SK-N-SH treated with all-trans-retinoic acid at 6 μM for 48 hours (cell line): ENCODE results near the gene CPA4.

Experiments
- ATAC-seq: fragments of 200-7000 bp; cut with Tn5 transposase; 3 replicates; pipeline ENCODE4 v1.9.1; 2020; ENCODE audit warnings: mild to moderate bottlenecking, moderate library complexity
- BACH2 ChIP-seq: fragments of 250-450 bp; sonication (Bioruptor Pico); IDR thresholded peaks from 2 replicates; pipeline ENCODE4 v1.9.0; 2021; ENCODE audit warnings: mild to moderate bottlenecking, borderline replicate concordance
- CSDC2 ChIP-seq: fragments of 250-450 bp; sonication (Bioruptor Pico); IDR thresholded peaks from 2 replicates; pipeline ENCODE4 v1.5.0; 2020; ENCODE audit warnings: mild to moderate bottlenecking, moderate library complexity
- GLIS3 ChIP-seq: fragments of 250-450 bp; sonication (Bioruptor Pico); IDR thresholded peaks from 2 replicates; pipeline ENCODE4 v1.5.0; 2020; ENCODE audit warnings: mild to moderate bottlenecking, moderate library complexity
- ISL1 ChIP-seq: fragments of 250-450 bp; sonication (Bioruptor Pico); IDR thresholded peaks from 2 replicates; pipeline ENCODE4 v2.1.2; 2022; ENCODE audit warnings: mild to moderate bottlenecking, moderate library complexity
- OSR1 ChIP-seq: fragments of 250-450 bp; sonication (Bioruptor Pico); IDR thresholded peaks from 2 replicates; pipeline ENCODE4 v1.8.0; 2022; ENCODE audit warnings: moderate library complexity, mild to moderate bottlenecking, inconsistent platforms
- PPARA ChIP-seq: fragments of 250-450 bp; sonication (Bioruptor Pico); IDR thresholded peaks from 2 replicates; pipeline ENCODE4 v1.5.0; 2020; ENCODE audit warnings: mild to moderate bottlenecking, borderline replicate concordance
- RARB ChIP-seq: fragments of 250-450 bp; sonication (Bioruptor Pico); IDR thresholded peaks from 2 replicates; pipeline ENCODE4 v1.8.0; 2021; ENCODE audit warnings: mild to moderate bottlenecking, moderate library complexity
- SNAI2 ChIP-seq: fragments of 250-450 bp; sonication (Bioruptor Pico); IDR thresholded peaks from 2 replicates; pipeline ENCODE4 v1.5.0; 2020; ENCODE audit warnings: mild to moderate bottlenecking, moderate library complexity
- TOX ChIP-seq: fragments of 250-450 bp; sonication (Bioruptor Pico); IDR thresholded peaks from 2 replicates; pipeline ENCODE4 v1.8.0; 2021; ENCODE audit warnings: mild to moderate bottlenecking, moderate library complexity, borderline replicate concordance
- ZC3H10 ChIP-seq: fragments of 250-450 bp; sonication (Bioruptor Pico); IDR thresholded peaks from 2 replicates; pipeline ENCODE4 v1.5.1; 2021; ENCODE audit warnings: mild to moderate bottlenecking, moderate library complexity
- ZFP3 ChIP-seq: fragments of 250-450 bp; sonication (Bioruptor Pico); IDR thresholded peaks from 2 replicates; pipeline ENCODE4 v1.5.0; 2020; ENCODE audit warnings: mild to moderate bottlenecking, moderate library complexity
- ZFP30 ChIP-seq: fragments of 450-650 bp; formaldehyde crosslinking; IDR thresholded peaks from 2 replicates; pipeline ENCODE4 v1.5.0; 2022; ENCODE audit warnings: mild to moderate bottlenecking, moderate library complexity
- TF ChIP-seq, protein P1 (sequence below): fragments of 250-450 bp; sonication (Bioruptor Pico); IDR thresholded peaks from 2 replicates; pipeline ENCODE4 v1.5.0; 2020; ENCODE audit warnings: mild to moderate bottlenecking, moderate library complexity
- TF ChIP-seq, protein P2 (sequence below): fragments of 250-450 bp; sonication (Bioruptor Pico); IDR thresholded peaks from 2 replicates; pipeline ENCODE4 v1.8.0; 2020; ENCODE audit warnings: mild to moderate bottlenecking, moderate library complexity, borderline replicate concordance
- TF ChIP-seq, protein P3 (sequence below): fragments of 250-450 bp; sonication (Bioruptor Pico); IDR thresholded peaks from 2 replicates; pipeline ENCODE4 v1.5.1; 2020; ENCODE audit warnings: low read depth, mild to moderate bottlenecking, moderate library complexity
- TF ChIP-seq, protein P4 (sequence below): fragments of 250-450 bp; sonication (Bioruptor Pico); IDR thresholded peaks from 2 replicates; pipeline ENCODE4 v1.8.0; 2021; ENCODE audit warnings: low read depth, mild to moderate bottlenecking, moderate library complexity, borderline replicate concordance
- TF ChIP-seq, protein P5 (sequence below): fragments of 250-450 bp; sonication (Bioruptor Pico); IDR thresholded peaks from 2 replicates; pipeline ENCODE4 v1.5.1; 2021; ENCODE audit warnings: mild to moderate bottlenecking, moderate library complexity

Gene CPA4

GRCh38 chr7:130360518-130360917 lies 67.6 kb downstream of the CPA4 start:
- TF ChIP-seq RARB (CRISPR knock-in tag) (no peak), TOX (CRISPR knock-in tag) (no peak), PPARA (CRISPR knock-in tag) (no peak), ZFP30 (no peak)
- TF ChIP-seq, protein P1, sequence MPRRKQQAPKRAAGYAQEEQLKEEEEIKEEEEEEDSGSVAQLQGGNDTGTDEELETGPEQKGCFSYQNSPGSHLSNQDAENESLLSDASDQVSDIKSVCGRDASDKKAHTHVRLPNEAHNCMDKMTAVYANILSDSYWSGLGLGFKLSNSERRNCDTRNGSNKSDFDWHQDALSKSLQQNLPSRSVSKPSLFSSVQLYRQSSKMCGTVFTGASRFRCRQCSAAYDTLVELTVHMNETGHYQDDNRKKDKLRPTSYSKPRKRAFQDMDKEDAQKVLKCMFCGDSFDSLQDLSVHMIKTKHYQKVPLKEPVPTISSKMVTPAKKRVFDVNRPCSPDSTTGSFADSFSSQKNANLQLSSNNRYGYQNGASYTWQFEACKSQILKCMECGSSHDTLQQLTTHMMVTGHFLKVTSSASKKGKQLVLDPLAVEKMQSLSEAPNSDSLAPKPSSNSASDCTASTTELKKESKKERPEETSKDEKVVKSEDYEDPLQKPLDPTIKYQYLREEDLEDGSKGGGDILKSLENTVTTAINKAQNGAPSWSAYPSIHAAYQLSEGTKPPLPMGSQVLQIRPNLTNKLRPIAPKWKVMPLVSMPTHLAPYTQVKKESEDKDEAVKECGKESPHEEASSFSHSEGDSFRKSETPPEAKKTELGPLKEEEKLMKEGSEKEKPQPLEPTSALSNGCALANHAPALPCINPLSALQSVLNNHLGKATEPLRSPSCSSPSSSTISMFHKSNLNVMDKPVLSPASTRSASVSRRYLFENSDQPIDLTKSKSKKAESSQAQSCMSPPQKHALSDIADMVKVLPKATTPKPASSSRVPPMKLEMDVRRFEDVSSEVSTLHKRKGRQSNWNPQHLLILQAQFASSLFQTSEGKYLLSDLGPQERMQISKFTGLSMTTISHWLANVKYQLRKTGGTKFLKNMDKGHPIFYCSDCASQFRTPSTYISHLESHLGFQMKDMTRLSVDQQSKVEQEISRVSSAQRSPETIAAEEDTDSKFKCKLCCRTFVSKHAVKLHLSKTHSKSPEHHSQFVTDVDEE (CRISPR knock-in tag), result no peak
- TF ChIP-seq, protein P2, sequence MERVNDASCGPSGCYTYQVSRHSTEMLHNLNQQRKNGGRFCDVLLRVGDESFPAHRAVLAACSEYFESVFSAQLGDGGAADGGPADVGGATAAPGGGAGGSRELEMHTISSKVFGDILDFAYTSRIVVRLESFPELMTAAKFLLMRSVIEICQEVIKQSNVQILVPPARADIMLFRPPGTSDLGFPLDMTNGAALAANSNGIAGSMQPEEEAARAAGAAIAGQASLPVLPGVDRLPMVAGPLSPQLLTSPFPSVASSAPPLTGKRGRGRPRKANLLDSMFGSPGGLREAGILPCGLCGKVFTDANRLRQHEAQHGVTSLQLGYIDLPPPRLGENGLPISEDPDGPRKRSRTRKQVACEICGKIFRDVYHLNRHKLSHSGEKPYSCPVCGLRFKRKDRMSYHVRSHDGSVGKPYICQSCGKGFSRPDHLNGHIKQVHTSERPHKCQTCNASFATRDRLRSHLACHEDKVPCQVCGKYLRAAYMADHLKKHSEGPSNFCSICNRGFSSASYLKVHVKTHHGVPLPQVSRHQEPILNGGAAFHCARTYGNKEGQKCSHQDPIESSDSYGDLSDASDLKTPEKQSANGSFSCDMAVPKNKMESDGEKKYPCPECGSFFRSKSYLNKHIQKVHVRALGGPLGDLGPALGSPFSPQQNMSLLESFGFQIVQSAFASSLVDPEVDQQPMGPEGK (CRISPR knock-in tag), result no peak
- TF ChIP-seq, protein P3, sequence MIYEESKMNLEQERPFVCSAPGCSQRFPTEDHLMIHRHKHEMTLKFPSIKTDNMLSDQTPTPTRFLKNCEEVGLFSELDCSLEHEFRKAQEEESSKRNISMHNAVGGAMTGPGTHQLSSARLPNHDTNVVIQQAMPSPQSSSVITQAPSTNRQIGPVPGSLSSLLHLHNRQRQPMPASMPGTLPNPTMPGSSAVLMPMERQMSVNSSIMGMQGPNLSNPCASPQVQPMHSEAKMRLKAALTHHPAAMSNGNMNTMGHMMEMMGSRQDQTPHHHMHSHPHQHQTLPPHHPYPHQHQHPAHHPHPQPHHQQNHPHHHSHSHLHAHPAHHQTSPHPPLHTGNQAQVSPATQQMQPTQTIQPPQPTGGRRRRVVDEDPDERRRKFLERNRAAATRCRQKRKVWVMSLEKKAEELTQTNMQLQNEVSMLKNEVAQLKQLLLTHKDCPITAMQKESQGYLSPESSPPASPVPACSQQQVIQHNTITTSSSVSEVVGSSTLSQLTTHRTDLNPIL (CRISPR knock-in tag), result no peak
- ATAC-seq, result no peak

DNA sequence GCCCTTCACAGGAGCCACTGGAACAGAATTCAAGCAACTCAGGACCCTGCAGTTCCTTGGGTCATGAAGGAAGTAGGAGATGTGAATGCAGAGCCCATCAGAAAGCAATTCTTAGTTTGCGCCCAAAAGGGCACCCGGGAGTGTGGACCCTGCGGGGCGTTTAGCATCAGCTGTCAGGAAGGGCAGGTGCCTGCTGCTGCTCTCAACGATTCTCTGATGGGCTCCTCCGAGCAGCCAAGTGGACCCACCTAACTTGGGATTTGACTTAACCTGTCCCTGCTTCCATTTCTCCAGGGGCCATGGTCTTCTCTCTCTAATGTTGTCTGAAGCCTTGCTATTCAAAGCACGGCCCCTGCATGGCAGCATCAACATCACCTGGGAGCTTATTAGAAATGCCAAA lies 68.7 kb downstream of the CPA4 start:
- TF ChIP-seq BACH2 (CRISPR knock-in tag) (no peak), OSR1 (CRISPR knock-in tag) (no peak), GLIS3 (CRISPR knock-in tag) (no peak), TOX (CRISPR knock-in tag) (no peak), ZFP3 (CRISPR knock-in tag) (no peak), CSDC2 (CRISPR knock-in tag) (no peak), SNAI2 (CRISPR knock-in tag) (no peak)
- TF ChIP-seq, protein P4, sequence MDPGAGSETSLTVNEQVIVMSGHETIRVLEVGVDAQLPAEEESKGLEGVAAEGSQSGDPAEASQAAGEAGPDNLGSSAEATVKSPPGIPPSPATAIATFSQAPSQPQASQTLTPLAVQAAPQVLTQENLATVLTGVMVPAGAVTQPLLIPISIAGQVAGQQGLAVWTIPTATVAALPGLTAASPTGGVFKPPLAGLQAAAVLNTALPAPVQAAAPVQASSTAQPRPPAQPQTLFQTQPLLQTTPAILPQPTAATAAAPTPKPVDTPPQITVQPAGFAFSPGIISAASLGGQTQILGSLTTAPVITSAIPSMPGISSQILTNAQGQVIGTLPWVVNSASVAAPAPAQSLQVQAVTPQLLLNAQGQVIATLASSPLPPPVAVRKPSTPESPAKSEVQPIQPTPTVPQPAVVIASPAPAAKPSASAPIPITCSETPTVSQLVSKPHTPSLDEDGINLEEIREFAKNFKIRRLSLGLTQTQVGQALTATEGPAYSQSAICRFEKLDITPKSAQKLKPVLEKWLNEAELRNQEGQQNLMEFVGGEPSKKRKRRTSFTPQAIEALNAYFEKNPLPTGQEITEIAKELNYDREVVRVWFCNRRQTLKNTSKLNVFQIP, result no peak
- no peak for ATAC-seq

DNA sequence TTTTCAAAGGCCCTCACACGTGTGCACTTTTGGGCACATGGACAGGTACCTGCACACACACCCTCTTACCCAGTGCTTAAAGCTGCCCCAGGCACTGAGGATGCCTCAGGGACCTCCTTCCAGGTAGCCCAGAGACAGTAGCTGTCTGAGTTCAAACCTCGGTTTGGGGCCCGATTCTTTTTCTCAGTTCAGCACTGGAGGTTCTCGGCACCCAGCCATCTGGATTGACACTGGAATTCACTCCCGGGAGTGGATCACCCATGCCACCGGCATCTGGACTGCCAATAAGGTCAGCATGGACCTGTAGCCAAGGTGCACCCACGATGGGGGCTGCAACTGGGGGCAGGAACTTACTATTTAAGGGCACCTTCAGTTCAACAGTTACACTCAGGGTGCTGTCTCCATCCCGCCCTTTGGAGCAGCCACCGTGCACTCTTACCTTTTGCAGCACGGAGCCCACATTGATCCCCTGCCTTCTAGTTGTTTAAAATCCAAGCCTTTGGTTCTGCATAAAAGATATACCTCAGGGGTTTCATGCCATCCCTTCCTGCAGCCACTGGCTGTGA lies 69.4 kb downstream of the CPA4 start:
- ATAC-seq, result no peak
- TF ChIP-seq ZC3H10 (CRISPR knock-in tag), result no peak
- TF ChIP-seq BACH2 (CRISPR knock-in tag), result no peak
- TF ChIP-seq, protein P5, sequence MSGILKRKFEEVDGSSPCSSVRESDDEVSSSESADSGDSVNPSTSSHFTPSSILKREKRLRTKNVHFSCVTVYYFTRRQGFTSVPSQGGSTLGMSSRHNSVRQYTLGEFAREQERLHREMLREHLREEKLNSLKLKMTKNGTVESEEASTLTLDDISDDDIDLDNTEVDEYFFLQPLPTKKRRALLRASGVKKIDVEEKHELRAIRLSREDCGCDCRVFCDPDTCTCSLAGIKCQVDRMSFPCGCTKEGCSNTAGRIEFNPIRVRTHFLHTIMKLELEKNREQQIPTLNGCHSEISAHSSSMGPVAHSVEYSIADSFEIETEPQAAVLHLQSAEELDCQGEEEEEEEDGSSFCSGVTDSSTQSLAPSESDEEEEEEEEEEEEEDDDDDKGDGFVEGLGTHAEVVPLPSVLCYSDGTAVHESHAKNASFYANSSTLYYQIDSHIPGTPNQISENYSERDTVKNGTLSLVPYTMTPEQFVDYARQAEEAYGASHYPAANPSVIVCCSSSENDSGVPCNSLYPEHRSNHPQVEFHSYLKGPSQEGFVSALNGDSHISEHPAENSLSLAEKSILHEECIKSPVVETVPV (CRISPR knock-in tag), result no peak
- no peak for TF ChIP-seq GLIS3 (CRISPR knock-in tag)

DNA sequence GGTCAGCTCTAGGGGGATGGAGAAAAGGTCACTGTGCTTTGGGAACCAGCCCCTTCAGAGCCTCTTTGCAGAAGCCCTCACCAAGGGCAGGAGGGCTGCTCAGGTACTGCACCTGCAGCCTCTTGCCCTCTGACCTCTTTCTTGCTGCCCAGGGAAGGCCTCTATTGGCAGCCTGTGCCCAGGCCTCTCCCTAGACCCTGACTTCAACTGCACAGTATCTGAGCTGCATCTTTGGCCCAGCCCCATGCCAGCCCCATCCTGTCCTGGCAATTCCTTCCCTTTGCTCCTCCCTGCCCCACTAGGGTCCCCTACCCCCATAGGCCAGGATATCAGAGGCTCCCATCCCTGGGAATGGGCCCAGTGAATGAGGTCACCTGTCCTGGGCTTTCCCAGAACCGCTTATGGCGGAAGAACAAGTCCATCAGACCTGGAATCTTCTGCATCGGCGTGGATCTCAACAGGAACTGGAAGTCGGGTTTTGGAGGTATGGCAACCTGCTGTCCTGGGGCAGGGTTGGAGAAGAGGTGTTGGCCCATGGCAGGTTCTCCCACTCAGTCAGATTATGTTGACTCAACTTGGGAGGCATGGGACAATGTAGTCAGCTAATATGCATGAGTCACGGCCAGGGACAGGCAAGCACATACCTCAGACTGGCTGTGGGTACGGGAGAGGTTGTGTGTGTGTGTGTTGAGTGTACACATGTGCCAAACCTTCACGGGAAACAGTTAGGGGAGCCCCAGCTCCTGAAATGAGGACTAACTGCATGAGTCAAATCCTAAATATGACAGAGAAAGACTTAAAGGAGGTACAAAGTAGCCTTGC lies 70.3 kb downstream of the CPA4 start:
- ATAC-seq, result peak; percentile 87

More for the DNA sequence above, 70.3 kb downstream of the CPA4 start:
- TF ChIP-seq, protein P5 (CRISPR knock-in tag), result no peak
- TF ChIP-seq ZFP3 (CRISPR knock-in tag) (peak; percentile 74), ISL1 (CRISPR knock-in tag) (peak; percentile 31; the same call in 1 of the 2 replicates)
- TF ChIP-seq, protein P2 (CRISPR knock-in tag), result peak; percentile 21; the same call in 1 of the 2 replicates
